HepG2 (cell line): ENCODE results near the gene ADGRG1. TPM values are rescaled to one million over a fixed set of nuclear protein-coding genes. Genes with fewer than 3 reads are reported as not detected.

ENCODE experiments used
- ARNT2 ChIP-seq: sonication (generic); formaldehyde crosslinking; IDR thresholded peaks from 2 replicates; pipeline ENCODE4 v1.8.0; 2022; ENCODE audit warnings: mild to moderate bottlenecking, low read depth, missing genetic modification reagents, moderate library complexity
- DRAP1 ChIP-seq: IDR thresholded peaks from 2 replicates; pipeline ENCODE4 v1.6.1; 2016; ENCODE audit warnings: missing genetic modification reagents, missing compliant biosample characterization
- E2F1 ChIP-seq: sonication (generic); formaldehyde crosslinking; IDR thresholded peaks from 2 replicates; pipeline ENCODE4 v1.5.0; 2020; ENCODE audit warnings: missing genetic modification reagents
- HDAC2 ChIP-seq: sonication (generic); formaldehyde crosslinking; IDR thresholded peaks from 2 replicates; pipeline ENCODE4 v1.4.0; 2020; ENCODE audit warnings: missing genetic modification reagents
- KDM6A ChIP-seq: IDR thresholded peaks from 2 replicates; pipeline ENCODE4 v1.6.1; 2016; ENCODE audit warnings: low read depth
- MAFK ChIP-seq, 2 experiments: IDR thresholded peaks in 1 of 2; conservative IDR thresholded peaks in 1 of 2; 2 replicates each; pipeline ENCODE4 v1.6.1; 2011; ENCODE audit warnings: improper control_type of control experiment in 2 of 2, low read length in 2 of 2
- PATZ1 ChIP-seq: sonication (generic); formaldehyde crosslinking; IDR thresholded peaks from 2 replicates; pipeline ENCODE4 v1.4.0; 2020; ENCODE audit warnings: missing genetic modification reagents
- PREB ChIP-seq: sonication (generic); formaldehyde crosslinking; IDR thresholded peaks from 2 replicates; pipeline ENCODE4 v1.4.0; 2020; ENCODE audit warnings: missing genetic modification reagents
- SALL1 ChIP-seq: sonication (generic); formaldehyde crosslinking; IDR thresholded peaks from 2 replicates; pipeline ENCODE4 v1.8.0; 2022; ENCODE audit warnings: mild to moderate bottlenecking, missing genetic modification reagents
- U2AF2 ChIP-seq: fragments of 200-400 bp; formaldehyde crosslinking; IDR thresholded peaks from 2 replicates; pipeline ENCODE4 v1.6.1; 2017; ENCODE audit warnings: low read depth, mild to moderate bottlenecking, low read length
- ZBTB21 ChIP-seq: sonication (generic); formaldehyde crosslinking; IDR thresholded peaks from 2 replicates; pipeline ENCODE4 v1.4.0; 2020; ENCODE audit warnings: missing genetic modification reagents
- ZBTB42 ChIP-seq: sonication (generic); formaldehyde crosslinking; IDR thresholded peaks from 2 replicates; pipeline ENCODE4 v1.5.0; 2020; ENCODE audit warnings: mild to moderate bottlenecking, missing genetic modification reagents
- ZEB1 ChIP-seq: IDR thresholded peaks from 2 replicates; pipeline ENCODE4 v1.6.1; 2012; ENCODE audit warnings: mild to moderate bottlenecking, low read depth, inconsistent platforms; ENCODE audit not compliant: insufficient replicate concordance
- ZHX1 ChIP-seq: sonication (generic); formaldehyde crosslinking; IDR thresholded peaks from 2 replicates; pipeline ENCODE4 v1.8.1; 2022; ENCODE audit warnings: low read depth, mild to moderate bottlenecking, missing genetic modification reagents
- ZNF20 ChIP-seq: sonication (generic); formaldehyde crosslinking; IDR thresholded peaks from 2 replicates; pipeline ENCODE4 v1.4.0; 2020; ENCODE audit warnings: mild to moderate bottlenecking, moderate library complexity, missing genetic modification reagents
- ZNF224 ChIP-seq: sonication (generic); formaldehyde crosslinking; IDR thresholded peaks from 2 replicates; pipeline ENCODE4 v1.5.0; 2020; ENCODE audit warnings: mild to moderate bottlenecking, missing genetic modification reagents
- ZNF292 ChIP-seq: sonication (generic); formaldehyde crosslinking; IDR thresholded peaks from 2 replicates; pipeline ENCODE4 v1.8.1; 2022; ENCODE audit warnings: mild to moderate bottlenecking, low read depth, missing genetic modification reagents, borderline replicate concordance
- ZNF329 ChIP-seq: sonication (generic); formaldehyde crosslinking; IDR thresholded peaks from 2 replicates; pipeline ENCODE4 v1.9.0; 2021; ENCODE audit warnings: low read depth, mild to moderate bottlenecking, missing genetic modification reagents
- ZNF333 ChIP-seq: sonication (generic); formaldehyde crosslinking; IDR thresholded peaks from 2 replicates; pipeline ENCODE4 v1.4.0; 2020; ENCODE audit warnings: mild to moderate bottlenecking, missing genetic modification reagents, borderline replicate concordance
- ZNF614 ChIP-seq: IDR thresholded peaks from 2 replicates; pipeline ENCODE4 v1.6.1; 2018; ENCODE audit warnings: missing biosample characterization, missing genetic modification reagents, inconsistent platforms, borderline replicate concordance
- ZNF670 ChIP-seq: sonication (generic); formaldehyde crosslinking; IDR thresholded peaks from 2 replicates; pipeline ENCODE4 v1.8.0; 2022; ENCODE audit warnings: mild to moderate bottlenecking, missing genetic modification reagents, borderline replicate concordance
- ZNF777 ChIP-seq: sonication (generic); formaldehyde crosslinking; IDR thresholded peaks from 2 replicates; pipeline ENCODE4 v1.4.0; 2020; ENCODE audit warnings: missing genetic modification reagents
- ZNF841 ChIP-seq: sonication (generic); formaldehyde crosslinking; IDR thresholded peaks from 2 replicates; pipeline ENCODE4 v1.8.1; 2023; ENCODE audit warnings: missing genetic modification reagents, borderline replicate concordance
- polyA plus RNA-seq, 8 experiments: library from polyadenylated mRNA; depleted of rRNA in 3 of 8; stranded (reverse) in 7 of 8; unstranded in 1 of 8; fragments of >200 nt; fragmentation: Illumina TruSeq in 4 of 8; extraction: Trizol in 4 of 8; gene quantifications; 2 replicates each; pipeline versions ENCODE4 v1.2.1 to v1.2.3, GENCODE V29; 2011 to 2016; ENCODE audit warnings: low read depth in 4 of 8, missing spikeins in 1 of 8, mixed read lengths in 1 of 8; ENCODE audit not compliant: insufficient read depth in 1 of 8
- total RNA-seq, 5 experiments: library from RNA; depleted of rRNA; stranded (reverse); fragments of >200 nt; fragmentation: Illumina TruSeq; extraction: Trizol; gene quantifications; 2 replicates each; pipeline ENCODE4 v1.2.3, GENCODE V29; 2016; ENCODE audit warnings: low read depth in 1 of 5

The ADGRG1 gene
- total and polyA plus RNA-seq, 2 of the 13 experiments (the other 11 are each of a cell fraction or from before 2014, with no cell fraction given) = 2.7 to 5.9 TPM

- TF ChIP-seq ZNF224 (CRISPR knock-in tag) = no peak
- TF ChIP-seq ZNF292 = no peak
- no peak for TF ChIP-seq ZNF333 (CRISPR knock-in tag)
- peak; percentile 69; the same call in 1 of the 2 replicates for TF ChIP-seq PATZ1 (CRISPR knock-in tag)
- TF ChIP-seq KDM6A (CRISPR knock-in tag) = no peak
- TF ChIP-seq PREB (CRISPR knock-in tag) = no peak
- TF ChIP-seq ZNF841 (CRISPR knock-in tag) = no peak
- TF ChIP-seq ZBTB21 (CRISPR knock-in tag) = no peak
- peak; percentile 71 for TF ChIP-seq ZEB1
- TF ChIP-seq ZBTB42 (CRISPR knock-in tag) = 0 out of 2 replicates have a peak, but pooled peaks have one; percentile 49
- peak; percentile 36; the same call in 1 of the 2 replicates for TF ChIP-seq HDAC2 (CRISPR knock-in tag)
- TF ChIP-seq E2F1 (CRISPR knock-in tag) = no peak
- no peak for TF ChIP-seq U2AF2
- TF ChIP-seq ARNT2 (CRISPR knock-in tag) = no peak
- TF ChIP-seq DRAP1 (CRISPR knock-in tag) = peak; percentile 16; the same call in 1 of the 2 replicates
- no peak for TF ChIP-seq ZHX1 (CRISPR knock-in tag)
- TF ChIP-seq MAFK (conservative IDR thresholded peaks at IDR 0.05 in 1 of 2, IDR thresholded peaks at IDR 0.05 in 1 of 2; ENCODE audit: low read length in 2 of 2) = no peak
- TF ChIP-seq ZNF670 = no peak
- no peak for TF ChIP-seq ZNF329 (CRISPR knock-in tag)
- peak; percentile 7; the same call in 1 of the 2 replicates for TF ChIP-seq SALL1 (CRISPR knock-in tag)
- no peak for TF ChIP-seq ZNF777 (CRISPR knock-in tag)
- TF ChIP-seq ZNF20 (CRISPR knock-in tag) = no peak
- TF ChIP-seq ZNF614 (CRISPR knock-in tag) = no peak
Observed at GRCh38 chr16:57619606-57620334, 8.7 kb upstream of the ADGRG1 start (continued).
